ENCODE measurements around the gene MICB.

MICB gene

DNA sequence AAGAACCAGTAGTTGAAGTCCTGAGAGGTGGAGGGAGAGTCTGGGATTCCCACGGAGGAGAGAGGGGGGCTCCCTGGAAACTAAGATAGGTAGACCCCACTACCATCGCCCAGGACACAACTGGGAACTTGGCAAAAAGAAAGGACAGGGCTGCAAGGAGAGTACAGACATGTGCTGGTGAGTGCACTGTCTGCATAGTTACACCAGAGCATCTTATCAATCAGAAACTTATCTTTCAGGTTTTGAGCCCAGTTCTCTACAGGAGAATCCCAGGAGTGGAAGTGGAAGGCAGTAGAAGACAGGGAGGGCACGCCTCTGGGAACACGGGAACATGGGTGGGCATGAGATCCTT, 61.6 kb downstream of the MICB start:
- no peak overlapping the region for H3K27ac ChIP-seq
- no peak for TF ChIP-seq ZFX (IDR thresholded peaks at IDR 0.05)
- TF ChIP-seq, protein P1, sequence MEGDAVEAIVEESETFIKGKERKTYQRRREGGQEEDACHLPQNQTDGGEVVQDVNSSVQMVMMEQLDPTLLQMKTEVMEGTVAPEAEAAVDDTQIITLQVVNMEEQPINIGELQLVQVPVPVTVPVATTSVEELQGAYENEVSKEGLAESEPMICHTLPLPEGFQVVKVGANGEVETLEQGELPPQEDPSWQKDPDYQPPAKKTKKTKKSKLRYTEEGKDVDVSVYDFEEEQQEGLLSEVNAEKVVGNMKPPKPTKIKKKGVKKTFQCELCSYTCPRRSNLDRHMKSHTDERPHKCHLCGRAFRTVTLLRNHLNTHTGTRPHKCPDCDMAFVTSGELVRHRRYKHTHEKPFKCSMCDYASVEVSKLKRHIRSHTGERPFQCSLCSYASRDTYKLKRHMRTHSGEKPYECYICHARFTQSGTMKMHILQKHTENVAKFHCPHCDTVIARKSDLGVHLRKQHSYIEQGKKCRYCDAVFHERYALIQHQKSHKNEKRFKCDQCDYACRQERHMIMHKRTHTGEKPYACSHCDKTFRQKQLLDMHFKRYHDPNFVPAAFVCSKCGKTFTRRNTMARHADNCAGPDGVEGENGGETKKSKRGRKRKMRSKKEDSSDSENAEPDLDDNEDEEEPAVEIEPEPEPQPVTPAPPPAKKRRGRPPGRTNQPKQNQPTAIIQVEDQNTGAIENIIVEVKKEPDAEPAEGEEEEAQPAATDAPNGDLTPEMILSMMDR (conservative IDR thresholded peaks at IDR 0.05), result no peak

DNA sequence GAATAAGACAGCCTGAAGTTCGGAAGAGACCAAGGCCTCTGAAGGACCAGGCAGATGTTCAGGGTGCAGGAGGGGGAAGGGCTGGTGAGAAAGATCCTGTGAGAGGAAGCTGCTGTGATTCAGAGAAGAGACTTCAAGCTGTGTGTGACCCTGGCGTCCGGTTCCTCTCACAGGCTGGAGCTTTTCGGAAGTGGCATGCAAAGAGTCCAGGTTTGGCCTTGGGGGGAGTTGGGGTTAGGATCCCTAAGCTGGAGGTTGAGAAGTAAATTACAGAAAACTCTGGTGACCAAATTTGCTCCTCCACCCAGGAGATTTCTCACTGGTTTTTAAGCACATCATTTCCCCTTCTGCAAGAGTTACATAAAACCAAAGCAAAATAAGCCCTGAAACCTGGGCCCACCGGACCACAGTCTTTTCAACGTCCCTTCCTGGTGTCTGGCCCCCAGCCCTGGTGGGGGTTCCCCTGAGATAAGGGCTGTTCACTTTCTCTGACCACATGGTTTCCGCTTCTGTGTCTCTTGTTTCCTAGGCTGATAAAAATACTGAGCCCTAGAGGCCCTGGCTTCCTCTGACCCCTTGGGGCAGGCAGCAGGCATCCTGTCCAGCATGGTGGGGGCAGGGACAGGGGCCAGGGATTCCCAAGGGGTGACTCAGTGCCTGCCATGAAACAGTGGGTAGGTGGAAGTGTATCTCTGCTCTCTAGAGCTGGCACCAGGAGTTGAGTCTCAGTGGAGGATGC, 62.2 kb downstream of the MICB start:
- no peak for TF ChIP-seq ZFX (IDR thresholded peaks at IDR 0.05)
- TF ChIP-seq, protein P1 (conservative IDR thresholded peaks at IDR 0.05), result no peak
- no peak overlapping the region for H3K27ac ChIP-seq

DNA sequence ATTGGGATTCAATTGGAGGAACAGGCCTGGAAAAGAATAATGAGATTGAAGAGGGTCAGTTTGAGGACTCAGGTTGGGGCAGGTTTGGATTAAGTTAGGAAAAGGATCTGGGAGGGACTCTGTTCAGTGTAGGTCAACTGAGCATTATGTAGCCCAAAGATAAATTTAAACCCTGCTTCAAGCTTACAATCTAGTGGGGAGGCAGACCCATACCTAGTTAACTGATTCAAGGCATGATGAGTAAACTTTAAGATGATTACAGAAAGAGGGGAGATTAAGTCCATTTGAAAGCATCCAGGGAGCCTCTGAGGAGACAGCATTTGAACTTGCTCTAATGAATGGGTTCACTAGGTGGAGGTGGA, 62.7 kb downstream of the MICB start:
- TF ChIP-seq, protein P1 (conservative IDR thresholded peaks at IDR 0.05), result no peak
- no peak for TF ChIP-seq ZFX (IDR thresholded peaks at IDR 0.05)
- no peak overlapping the region for H3K27ac ChIP-seq

All from C4-2B (cell line).